Smooth muscle cell (in vitro differentiated cells): Measurements from ENCODE around the gene RELN. TPM values are rescaled to one million over a fixed set of nuclear protein-coding genes. Genes with fewer than 3 reads are reported as not detected.

Experiments
- DNase-seq: peaks from one replicate; lab custom pipeline; 2025; ENCODE audit not compliant: unreplicated experiment; lab: John Stamatoyannopoulos, UW
- H2AFZ ChIP-seq: fragments of 200-600 bp; sonication (generic); 2 replicates; pipeline ENCODE4 v1.6.0; 2016; ENCODE audit warnings: antibody characterized with exemption, low read depth, mild to moderate bottlenecking
- H3F3A ChIP-seq: fragments of 200-600 bp; sonication (generic); 2 replicates; pipeline ENCODE4 v1.6.0; 2017; ENCODE audit warnings: antibody characterized with exemption, low read depth
- H3K27ac ChIP-seq: fragments of 200-600 bp; sonication (generic); 2 replicates; pipeline ENCODE4 v1.5.1; 2016; ENCODE audit warnings: low read depth, mild to moderate bottlenecking
- H3K27me3 ChIP-seq: fragments of 200-600 bp; sonication (generic); 2 replicates; pipeline ENCODE4 v1.6.1; 2016; ENCODE audit warnings: low read depth, mild to moderate bottlenecking
- H3K36me3 ChIP-seq: fragments of 200-600 bp; sonication (generic); 2 replicates; pipeline ENCODE4 v1.5.1; 2016; ENCODE audit warnings: low read depth
- H3K4me1 ChIP-seq: fragments of 200-600 bp; sonication (generic); 2 replicates; pipeline ENCODE4 v1.5.1; 2016; ENCODE audit warnings: low read depth
- H3K4me2 ChIP-seq: fragments of 200-600 bp; sonication (generic); 2 replicates; pipeline ENCODE4 v1.6.0; 2016; ENCODE audit warnings: mild to moderate bottlenecking
- H3K4me3 ChIP-seq: fragments of 200-600 bp; sonication (generic); 2 replicates; pipeline ENCODE4 v1.5.1; 2016; ENCODE audit warnings: mild to moderate bottlenecking
- H3K79me2 ChIP-seq: fragments of 200-600 bp; sonication (generic); 2 replicates; pipeline ENCODE4 v1.6.0; 2016; ENCODE audit warnings: low read depth, mild to moderate bottlenecking
- H3K9ac ChIP-seq: fragments of 200-600 bp; sonication (generic); 2 replicates; pipeline ENCODE4 v1.6.0; 2016; ENCODE audit warnings: low read depth
- H3K9me3 ChIP-seq: fragments of 200-600 bp; sonication (generic); replicated peaks from 2 replicates; pipeline ENCODE4 v1.5.1; 2016; ENCODE audit warnings: low read depth
- H4K20me1 ChIP-seq: fragments of 200-600 bp; sonication (generic); 2 replicates; pipeline ENCODE4 v1.6.0; 2016; ENCODE audit warnings: low read depth
- WGBS: methylation state at CpG from one replicate; pipeline ENCODE4 v1.1.7; 2016; ENCODE audit warnings: low lambda C conversion rate; 5-methylcytosine and 5-hydroxymethylcytosine counted together
- polyA plus RNA-seq: library from polyadenylated mRNA; unstranded; fragments of >200 nt; fragmentation: Nextera tagmentation; extraction: Ambion mirVana; gene quantifications from 2 replicates; pipeline ENCODE4 v1.2.1, GENCODE V29; 2016
- total RNA-seq: library from RNA; depleted of rRNA; stranded (reverse); fragments of >200 nt; gene quantifications from 2 replicates; pipeline ENCODE4 v1.2.3, GENCODE V29; 2014
- TF ChIP-seq, protein P1 (sequence below): fragments of 200-600 bp; sonication (generic); IDR thresholded peaks from 2 replicates; pipeline ENCODE4 v1.5.1; 2017; ENCODE audit warnings: borderline replicate concordance, mild to moderate bottlenecking, antibody characterized with exemption; ENCODE audit not compliant: insufficient read depth, poor library complexity, severe bottlenecking

RELN gene
- total and polyA plus RNA-seq, 2 experiments from 2014 or later = 0.90 TPM; not detected in 1

GRCh38 chr7:103955985-103956384 is 33.5 kb downstream of the RELN start:
- Histone ChIP-seq H2AFZ (no peak overlapping the region), H3K79me2 (no peaks in the 10 kb centered on the region), H3K9me3 (no peaks in the 10 kb centered on the region), H3K4me2 (no peak overlapping the region), H3F3A (no peaks in the 10 kb centered on the region), H3K27ac (no peak overlapping the region), H3K4me1 (no peaks in the 10 kb centered on the region), H4K20me1 (no peaks in the 10 kb centered on the region), H3K27me3 (peaks cover 25% of the 10 kb centered on the region), H3K9ac (no peak overlapping the region), H3K36me3 (no peaks in the 10 kb centered on the region), H3K4me3 (no peak overlapping the region)
- DNase-seq = no peak
- TF ChIP-seq, protein P1, sequence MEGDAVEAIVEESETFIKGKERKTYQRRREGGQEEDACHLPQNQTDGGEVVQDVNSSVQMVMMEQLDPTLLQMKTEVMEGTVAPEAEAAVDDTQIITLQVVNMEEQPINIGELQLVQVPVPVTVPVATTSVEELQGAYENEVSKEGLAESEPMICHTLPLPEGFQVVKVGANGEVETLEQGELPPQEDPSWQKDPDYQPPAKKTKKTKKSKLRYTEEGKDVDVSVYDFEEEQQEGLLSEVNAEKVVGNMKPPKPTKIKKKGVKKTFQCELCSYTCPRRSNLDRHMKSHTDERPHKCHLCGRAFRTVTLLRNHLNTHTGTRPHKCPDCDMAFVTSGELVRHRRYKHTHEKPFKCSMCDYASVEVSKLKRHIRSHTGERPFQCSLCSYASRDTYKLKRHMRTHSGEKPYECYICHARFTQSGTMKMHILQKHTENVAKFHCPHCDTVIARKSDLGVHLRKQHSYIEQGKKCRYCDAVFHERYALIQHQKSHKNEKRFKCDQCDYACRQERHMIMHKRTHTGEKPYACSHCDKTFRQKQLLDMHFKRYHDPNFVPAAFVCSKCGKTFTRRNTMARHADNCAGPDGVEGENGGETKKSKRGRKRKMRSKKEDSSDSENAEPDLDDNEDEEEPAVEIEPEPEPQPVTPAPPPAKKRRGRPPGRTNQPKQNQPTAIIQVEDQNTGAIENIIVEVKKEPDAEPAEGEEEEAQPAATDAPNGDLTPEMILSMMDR = no peak
- 63% methylated on average over 2 of the region's 2 CpGs for WGBS

DNA sequence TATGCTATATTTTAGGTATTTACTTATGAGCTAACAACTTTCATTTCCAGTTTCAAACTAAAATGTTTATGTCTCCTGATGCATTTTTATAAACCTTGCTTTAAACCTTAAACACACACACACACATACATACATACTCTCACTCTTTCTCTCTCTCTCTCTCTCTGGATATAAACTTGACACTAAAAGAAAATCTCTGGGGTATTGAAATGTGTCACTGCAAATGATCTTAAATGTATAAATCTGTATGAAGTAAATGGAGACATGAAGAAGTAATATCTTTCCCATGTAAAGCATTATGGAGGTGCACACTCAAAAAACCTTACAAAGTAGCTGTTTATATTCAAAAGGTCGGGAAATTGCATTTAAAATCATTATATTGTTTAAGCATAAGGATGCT is 37.0 kb downstream of the RELN start:
- no peak overlapping the region for H3K9ac ChIP-seq
- H4K20me1 ChIP-seq = no peaks in the 10 kb centered on the region
- no peak overlapping the region for H3K4me3 ChIP-seq
- TF ChIP-seq, protein P1 = no peak
- H3K9me3 ChIP-seq = no peaks in the 10 kb centered on the region
- peaks cover 8% of the 10 kb centered on the region for H3K27me3 ChIP-seq
- H3F3A ChIP-seq = no peaks in the 10 kb centered on the region
- H3K27ac ChIP-seq = no peak overlapping the region
- no peak overlapping the region for H2AFZ ChIP-seq
- no peak for DNase-seq
- no peaks in the 10 kb centered on the region for H3K36me3 ChIP-seq
- H3K4me2 ChIP-seq = no peak overlapping the region
- WGBS = 81% methylated on average over 1 of the region's 1 CpG
- no peaks in the 10 kb centered on the region for H3K4me1 ChIP-seq
- no peaks in the 10 kb centered on the region for H3K79me2 ChIP-seq

DNA sequence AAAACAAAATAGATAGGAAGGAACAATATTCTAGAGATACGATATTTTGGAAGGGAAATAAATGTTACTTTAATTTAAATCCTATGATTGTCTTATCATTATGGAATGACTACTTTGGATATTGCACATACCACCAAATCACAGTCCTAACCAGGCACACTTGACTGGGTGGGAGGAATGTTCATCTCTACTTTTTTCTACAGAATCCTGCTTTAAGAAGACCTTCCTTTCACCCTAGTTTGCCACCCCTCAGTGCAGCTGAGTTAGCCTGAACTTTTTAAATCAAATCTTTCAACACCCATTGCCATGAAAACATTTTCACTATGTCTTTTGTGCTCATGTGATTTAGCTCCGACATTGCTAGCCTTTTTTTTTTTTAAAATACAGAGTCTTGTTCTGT is 38.1 kb downstream of the RELN start:
- TF ChIP-seq, protein P1 = no peak
- Histone ChIP-seq H3K27me3 (peaks cover 2% of the 10 kb centered on the region), H3K4me2 (no peak overlapping the region), H3K4me1 (no peaks in the 10 kb centered on the region), H3K79me2 (no peaks in the 10 kb centered on the region), H3K27ac (no peak overlapping the region), H3K9me3 (no peaks in the 10 kb centered on the region), H3K4me3 (no peak overlapping the region), H3K9ac (no peak overlapping the region), H3K36me3 (no peaks in the 10 kb centered on the region), H4K20me1 (no peaks in the 10 kb centered on the region), H2AFZ (no peak overlapping the region), H3F3A (no peaks in the 10 kb centered on the region)
- no peak for DNase-seq
- WGBS = 83% methylated on average over 2 of the region's 2 CpGs

DNA sequence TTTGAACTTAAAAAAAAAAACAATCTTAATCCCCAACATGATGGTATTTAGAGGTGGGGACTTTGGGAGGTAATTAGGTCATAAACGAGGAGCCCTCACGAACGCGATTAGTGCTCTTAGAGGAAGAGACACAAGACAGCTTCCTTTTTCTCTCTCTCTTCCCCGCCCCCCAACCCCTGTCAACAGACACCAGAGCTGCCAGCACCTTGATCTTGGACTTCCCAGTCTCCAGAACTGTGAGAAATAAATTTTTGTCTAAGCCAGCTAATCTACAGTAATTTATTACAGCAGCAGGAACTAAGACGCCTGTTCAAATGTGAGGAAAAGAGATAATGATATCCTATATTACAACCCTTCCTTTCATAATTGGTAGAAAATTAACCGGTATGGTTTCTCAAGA is 40.1 kb downstream of the RELN start:
- TF ChIP-seq, protein P1 = no peak
- H3K4me3 ChIP-seq = no peak overlapping the region
- H3K4me1 ChIP-seq = no peaks in the 10 kb centered on the region
- DNase-seq = no peak
- H3F3A ChIP-seq = no peaks in the 10 kb centered on the region
- no peaks in the 10 kb centered on the region for H3K27me3 ChIP-seq
- H4K20me1 ChIP-seq = no peaks in the 10 kb centered on the region
- no peaks in the 10 kb centered on the region for H3K9me3 ChIP-seq
- no peak overlapping the region for H3K9ac ChIP-seq
- H3K79me2 ChIP-seq = no peaks in the 10 kb centered on the region
- no peak overlapping the region for H2AFZ ChIP-seq
- H3K27ac ChIP-seq = no peak overlapping the region
- 79% methylated on average over 7 of the region's 7 CpGs for WGBS
- H3K36me3 ChIP-seq = no peaks in the 10 kb centered on the region
- no peak overlapping the region for H3K4me2 ChIP-seq
